G401 (cell line): ENCODE results near the gene IL23R. TPM values are rescaled to one million over a fixed set of nuclear protein-coding genes. Genes with fewer than 3 reads are reported as not detected.

Experiments used
- DNase-seq: peaks from one replicate; pipeline ENCODE4 v3.0.0-alpha.2; 2015; ENCODE audit warnings: low spot score
- in situ Hi-C: cut with HindIII; loops from 2 replicates; pipeline ENCODE4 v1.10.0; 2016; ENCODE audit warnings: low sequenced_read_pairs, mixed read lengths
- total RNA-seq: library from RNA; depleted of rRNA; stranded (reverse); fragments of >200 nt; shearing (Covaris generic); gene quantifications from 2 replicates; pipeline ENCODE4 v1.2.3, GENCODE V29; 2014; rRNA removed

The IL23R gene
- total RNA-seq, 1 experiment from 2014 or later = not detected

- no peak for DNase-seq
- in situ Hi-C loops = no loop called here
Measured at GRCh38 chr1:67274623-67275325, 108.5 kb downstream of the IL23R start.

GRCh38 chr1:67280696-67281095 is 114.4 kb downstream of the IL23R start:
- no peak for DNase-seq

GRCh38 chr1:67281244-67281643 is 115.0 kb downstream of the IL23R start:
- in situ Hi-C loops = no loop called here

More at GRCh38 chr1:67280696-67281095, 114.4 kb downstream of the IL23R start:
- in situ Hi-C loops = no loop called here

GRCh38 chr1:67285780-67286488 is 119.7 kb downstream of the IL23R start:
- no peak for DNase-seq
- in situ Hi-C loops = no loop called here

More at GRCh38 chr1:67281244-67281643, 115.0 kb downstream of the IL23R start:
- DNase-seq = no peak

GRCh38 chr1:67290236-67290635 is 124.0 kb downstream of the IL23R start:
- in situ Hi-C loops = no loop called here
- no peak for DNase-seq

- DNase-seq = no peak
- in situ Hi-C loops = no loop called here
Measured at GRCh38 chr1:67294836-67295617, 128.8 kb downstream of the IL23R start.

GRCh38 chr1:67298762-67299161 is 132.5 kb downstream of the IL23R start:
- in situ Hi-C loops = no loop called here
- DNase-seq = no peak

- no peak for DNase-seq
- in situ Hi-C loops = no loop called here
Measured at GRCh38 chr1:67299296-67299695, 133.0 kb downstream of the IL23R start.

GRCh38 chr1:67300561-67300960 is 134.3 kb downstream of the IL23R start:
- in situ Hi-C loops = no loop called here
- DNase-seq = no peak

- in situ Hi-C loops = no loop called here
- no peak for DNase-seq
Measured at GRCh38 chr1:67304023-67304422, 137.8 kb downstream of the IL23R start.

- in situ Hi-C loops = no loop called here
- DNase-seq = no peak
Measured at GRCh38 chr1:67306547-67306946, 140.3 kb downstream of the IL23R start.

- DNase-seq = no peak
- in situ Hi-C loops = no loop called here
Measured at GRCh38 chr1:67307251-67308060, 141.2 kb downstream of the IL23R start, which contains the start of gene IL12RB2. Gene IL12RB2 (plus strand): TSS chr1:67307873. CDS start chr1:67320369, 12,496 bp downstream.

GRCh38 chr1:67308136-67308535 is 141.9 kb downstream of the IL23R start:
- in situ Hi-C loops = no loop called here
- DNase-seq = no peak

Other genes starting within 250 kb of the IL23R start
- gene DNAI4, start 241.6 kb upstream of the IL23R start, total RNA-seq = 3.7 and 7.3 TPM in 2 replicates
- 13.5 and 20.5 TPM in 2 replicates for gene MIER1, start 241.5 kb upstream of the IL23R start, total RNA-seq
- gene SLC35D1, start 112.3 kb upstream of the IL23R start, total RNA-seq = 2.5 and 4.7 TPM in 2 replicates
- gene C1orf141, start 31.5 kb upstream of the IL23R start, total RNA-seq = not detected in 2 replicates
- gene IL12RB2, start 141.4 kb downstream of the IL23R start, total RNA-seq = not detected in 2 replicates